Uterus (tissue), 4 donors: ENCODE measurements around the gene EIF2B5. TPM values are rescaled to one million over a fixed set of nuclear protein-coding genes. Genes with fewer than 3 reads are reported as not detected.

ENCODE experiments used
- DNase-seq, 2 donors: peaks; one replicate each; pipeline ENCODE4 v3.0.0-alpha.2; 2019 to 2020
- H3K27ac ChIP-seq, 2 donors: fragments of 200-600 bp; sonication (generic); 1 replicate in 1 of 2; 2 replicates in 1 of 2; pipeline ENCODE4 v1.5.1; 2016 to 2018
- H3K27me3 ChIP-seq, 2 donors: fragments of 200-600 bp; sonication (generic); one replicate each; pipeline ENCODE4 v1.5.1; 2018 to 2019; ENCODE audit warnings: control low read depth in 1 of 2
- H3K36me3 ChIP-seq, 2 donors: fragments of 200-600 bp; sonication (generic); one replicate each; pipeline ENCODE4 v1.5.1; 2019; ENCODE audit warnings: control low read depth in 1 of 2
- H3K4me1 ChIP-seq, 2 donors: fragments of 200-600 bp; sonication (generic); one replicate each; pipeline ENCODE4 v1.5.1; 2018 to 2019; ENCODE audit warnings: control low read depth in 1 of 2
- H3K4me3 ChIP-seq, 2 donors: fragments of 200-600 bp; sonication (generic); 1 replicate in 1 of 2; 2 replicates in 1 of 2; pipeline ENCODE4 v1.5.1; 2018 to 2019; ENCODE audit warnings: mild to moderate bottlenecking in 1 of 2
- H3K9me3 ChIP-seq, 2 donors: fragments of 200-600 bp; sonication (generic); one replicate each; pipeline ENCODE4 v1.5.1; 2019; ENCODE audit warnings: control low read depth in 1 of 2
- CTCF ChIP-seq, 4 experiments: fragments of 200-600 bp in 2 of 4; fragments of 450-650 bp in 2 of 4; sonication (generic) in 2 of 4; IDR thresholded peaks; one replicate each; pipeline ENCODE4 v1.5.1; 2016 to 2019; ENCODE audit warnings: antibody characterized with exemption in 4 of 4, mild to moderate bottlenecking in 2 of 4, moderate library complexity in 1 of 4
- POLR2A ChIP-seq, 2 donors: fragments of 450-650 bp; IDR thresholded peaks; one replicate each; pipeline ENCODE4 v1.6.1; 2016; ENCODE audit warnings: antibody characterized with exemption in 2 of 2, mild to moderate bottlenecking in 1 of 2, moderate library complexity in 1 of 2
- intact Hi-C: fragments of 100-400 bp; cut with DNase I; formaldehyde crosslinking; loops from one replicate; pipeline ENCODE4 v1.15.1; 2023; ENCODE audit warnings: low total_unique reads
- total RNA-seq, 4 donors: library from RNA; depleted of rRNA in 3 of 4; stranded (reverse); fragments of >200 nt in 3 of 4; gene quantifications; one replicate each; pipeline versions ENCODE4 v1.1.0 to v1.2.4, GENCODE V29; 2014 to 2023
- donor health status: DM: yes; HTN: yes; CAD: no.

Gene EIF2B5
- total RNA-seq, 4 donors from 2014 or later, result 6.5 to 48.0 (median 32.3) TPM

- Histone ChIP-seq H3K27ac (no peak overlapping the region), H3K4me3 (no peak overlapping the region), H3K4me1 (no peaks in the 10 kb centered on the region), H3K9me3 (no peaks in the 10 kb centered on the region), H3K27me3 (no peaks in the 10 kb centered on the region), H3K36me3 (no peaks in the 10 kb centered on the region)
- no peak for DNase-seq
- no peak for TF ChIP-seq POLR2A (IDR thresholded peaks at IDR 0.05)
- TF ChIP-seq CTCF (IDR thresholded peaks at IDR 0.05), result no peak
- intact Hi-C loops, result no loop called here
Measured at GRCh38 chr3:184126006-184126405, 9.2 kb upstream of the EIF2B5 start.

DNA sequence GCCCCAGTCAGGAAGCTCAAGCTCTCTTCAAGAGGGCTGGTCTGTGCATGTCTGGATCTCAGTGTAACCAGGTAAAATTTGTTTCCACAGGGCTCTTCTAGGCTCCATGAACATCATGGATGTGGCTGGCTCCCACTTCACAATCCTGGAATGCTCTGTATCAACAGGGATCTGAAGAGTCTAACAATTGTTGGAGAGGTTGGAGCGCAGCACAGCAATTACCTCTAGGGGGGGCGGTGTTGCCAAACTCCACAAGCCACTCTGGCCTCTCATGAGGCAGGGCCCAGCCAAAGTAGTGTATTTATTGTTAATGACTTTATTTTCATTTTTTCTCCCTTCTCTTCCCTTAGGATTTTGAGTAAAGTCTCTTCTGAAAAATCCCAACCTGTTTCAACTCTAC lies 6.1 kb upstream of the EIF2B5 start:
- H3K9me3 ChIP-seq, result no peaks in the 10 kb centered on the region
- no peaks in the 10 kb centered on the region for H3K4me1 ChIP-seq
- H3K4me3 ChIP-seq, result no peak overlapping the region
- H3K27ac ChIP-seq, result no peak overlapping the region
- no peaks in the 10 kb centered on the region for H3K36me3 ChIP-seq
- no peaks in the 10 kb centered on the region for H3K27me3 ChIP-seq
- TF ChIP-seq CTCF (IDR thresholded peaks at IDR 0.05) (no peak), POLR2A (IDR thresholded peaks at IDR 0.05) (no peak)
- DNase-seq, result no peak
- intact Hi-C loops, result no loop called here

DNA sequence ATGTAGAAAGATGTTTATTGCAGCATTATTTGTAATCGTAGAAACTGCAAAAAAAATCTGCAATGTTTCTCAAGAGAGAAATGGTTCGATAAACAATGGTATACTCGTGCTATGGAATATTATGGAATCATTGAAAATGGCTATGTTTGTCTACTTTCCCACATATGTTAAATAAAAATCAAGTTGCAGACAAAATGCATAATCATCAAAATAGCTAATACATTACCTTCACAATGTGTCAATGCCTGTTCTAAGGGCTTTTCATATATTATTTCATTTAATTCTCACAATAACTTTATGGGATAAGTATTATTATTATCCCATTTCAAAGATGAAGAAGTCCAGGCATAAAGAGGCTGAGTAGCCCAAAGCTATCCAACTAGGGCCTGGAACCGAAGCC lies 2.2 kb upstream of the EIF2B5 start:
- intact Hi-C loops, result loop anchor here (5.0 kb wide), 1 partner anchor 114 kb away; the partner anchor contains the start of genes ALG3 and EEF1AKMT4
- Histone ChIP-seq H3K27me3 (no peaks in the 10 kb centered on the region), H3K27ac (no peak overlapping the region), H3K9me3 (no peaks in the 10 kb centered on the region), H3K4me1 (no peaks in the 10 kb centered on the region), H3K4me3 (no peak overlapping the region), H3K36me3 (no peaks in the 10 kb centered on the region)
- DNase-seq, result no peak
- TF ChIP-seq POLR2A (IDR thresholded peaks at IDR 0.05) (no peak), CTCF (IDR thresholded peaks at IDR 0.05) (no peak)

GRCh38 chr3:184133840-184134745 lies 1.1 kb upstream of the EIF2B5 start:
- Histone ChIP-seq H3K4me3 (peak overlapping the region; percentile 67 to 93), H3K4me1 (no peaks in the 10 kb centered on the region), H3K36me3 (no peaks in the 10 kb centered on the region), H3K27ac (peak overlapping the region; percentile 86 to 94), H3K9me3 (no peaks in the 10 kb centered on the region), H3K27me3 (no peaks in the 10 kb centered on the region)
- intact Hi-C loops, result loop anchor here (5.0 kb wide), 1 partner anchor 113 kb away; the partner anchor contains the start of genes ALG3 and EEF1AKMT4
- TF ChIP-seq CTCF (IDR thresholded peaks at IDR 0.05), result peak in 1 of 4 experiments; percentile 17
- TF ChIP-seq POLR2A (IDR thresholded peaks at IDR 0.05), result peak in 1 of 2 donors; percentile 25
- DNase-seq, result peak; percentile 82 to 83

GRCh38 chr3:184134746-184135148 lies 411 bp upstream of the EIF2B5 start:
- Histone ChIP-seq H3K4me1 (no peaks in the 10 kb centered on the region), H3K4me3 (peak overlapping the region; percentile 67 to 93), H3K9me3 (no peaks in the 10 kb centered on the region), H3K27me3 (no peaks in the 10 kb centered on the region), H3K27ac (peak overlapping the region; percentile 86 to 94), H3K36me3 (no peaks in the 10 kb centered on the region)
- no peak for TF ChIP-seq CTCF (IDR thresholded peaks at IDR 0.05)
- no peak for TF ChIP-seq POLR2A (IDR thresholded peaks at IDR 0.05)
- intact Hi-C loops, result loop anchor here (5.0 kb wide), 1 partner anchor 113 kb away; the partner anchor contains the start of genes ALG3 and EEF1AKMT4
- DNase-seq, result no peak
